Measurements from ENCODE around the gene CDS2.

DNA sequence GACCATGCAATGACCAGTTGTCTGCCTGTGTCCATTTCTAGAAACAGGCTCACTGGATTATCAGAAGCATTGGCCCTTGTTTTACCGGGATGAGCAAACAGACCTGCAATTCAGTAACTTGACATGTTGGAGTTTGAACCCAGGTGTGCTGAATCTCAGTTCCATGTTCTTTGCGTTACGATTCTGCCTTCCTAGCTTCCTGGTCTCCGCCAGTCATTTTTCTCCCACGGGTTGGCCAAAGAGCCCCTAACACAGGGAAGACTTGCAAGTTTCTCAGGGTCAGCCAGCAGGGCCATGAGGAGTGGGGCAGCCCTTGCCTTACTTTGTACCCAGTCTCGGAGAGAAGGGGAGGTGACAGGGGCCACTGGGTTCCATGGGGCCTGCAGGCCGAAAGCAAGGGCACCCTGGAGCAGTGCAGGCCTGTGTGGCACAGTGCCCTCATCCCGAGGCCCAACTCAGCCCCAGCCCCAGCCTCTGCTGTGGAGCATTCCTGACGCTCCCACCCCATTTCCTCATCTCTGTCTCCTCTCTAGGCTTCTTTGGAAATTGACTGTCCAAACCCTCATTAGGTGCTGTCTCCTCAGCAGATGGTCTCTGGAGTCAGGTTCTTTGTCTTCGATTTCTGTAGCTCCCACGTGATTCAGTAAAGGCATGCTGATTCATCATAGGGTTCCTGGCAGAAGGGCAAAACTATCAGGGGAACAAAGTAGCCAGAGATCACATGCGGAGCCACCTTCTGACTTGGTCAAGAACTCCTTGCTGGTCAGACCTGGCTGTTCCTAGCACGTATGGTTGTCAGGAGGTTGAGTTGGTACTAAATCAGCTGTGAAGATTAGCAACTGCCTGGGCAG lies 23.6 kb downstream of the CDS2 start:
- TF ChIP-seq, protein P1, sequence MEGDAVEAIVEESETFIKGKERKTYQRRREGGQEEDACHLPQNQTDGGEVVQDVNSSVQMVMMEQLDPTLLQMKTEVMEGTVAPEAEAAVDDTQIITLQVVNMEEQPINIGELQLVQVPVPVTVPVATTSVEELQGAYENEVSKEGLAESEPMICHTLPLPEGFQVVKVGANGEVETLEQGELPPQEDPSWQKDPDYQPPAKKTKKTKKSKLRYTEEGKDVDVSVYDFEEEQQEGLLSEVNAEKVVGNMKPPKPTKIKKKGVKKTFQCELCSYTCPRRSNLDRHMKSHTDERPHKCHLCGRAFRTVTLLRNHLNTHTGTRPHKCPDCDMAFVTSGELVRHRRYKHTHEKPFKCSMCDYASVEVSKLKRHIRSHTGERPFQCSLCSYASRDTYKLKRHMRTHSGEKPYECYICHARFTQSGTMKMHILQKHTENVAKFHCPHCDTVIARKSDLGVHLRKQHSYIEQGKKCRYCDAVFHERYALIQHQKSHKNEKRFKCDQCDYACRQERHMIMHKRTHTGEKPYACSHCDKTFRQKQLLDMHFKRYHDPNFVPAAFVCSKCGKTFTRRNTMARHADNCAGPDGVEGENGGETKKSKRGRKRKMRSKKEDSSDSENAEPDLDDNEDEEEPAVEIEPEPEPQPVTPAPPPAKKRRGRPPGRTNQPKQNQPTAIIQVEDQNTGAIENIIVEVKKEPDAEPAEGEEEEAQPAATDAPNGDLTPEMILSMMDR (IDR thresholded peaks at IDR 0.05): no peak
- no peak for TF ChIP-seq POLR2A (IDR thresholded peaks at IDR 0.05)
- TF ChIP-seq EP300 (IDR thresholded peaks at IDR 0.05): no peak

All from sigmoid colon (tissue), 4 donors.